Transverse colon (tissue), 4 donors: ENCODE measurements around the gene TEDC1.

Experiments used
- CTCF ChIP-seq, 5 experiments: fragments of 200-600 bp in 3 of 5; fragments of 450-650 bp in 2 of 5; sonication (generic) in 3 of 5; IDR thresholded peaks; 1 replicate in 2 of 5; 2 replicates in 3 of 5; pipeline ENCODE4 v1.5.1; 2016 to 2017; ENCODE audit warnings: antibody characterized with exemption in 5 of 5, inconsistent platforms in 3 of 5, mild to moderate bottlenecking in 2 of 5, moderate library complexity in 1 of 5
- EP300 ChIP-seq: sonication (generic); formaldehyde crosslinking; IDR thresholded peaks from one replicate; pipeline ENCODE4 v1.6.1; 2017; ENCODE audit warnings: antibody characterized with exemption, low read depth
- POLR2A ChIP-seq: fragments of 450-650 bp; IDR thresholded peaks from one replicate; pipeline ENCODE4 v1.6.1; 2016; ENCODE audit warnings: antibody characterized with exemption, mild to moderate bottlenecking, moderate library complexity
- POLR2AphosphoS5 ChIP-seq, 3 donors: sonication (generic); formaldehyde crosslinking; IDR thresholded peaks; one replicate each; pipeline ENCODE4 v1.6.1; 2016; ENCODE audit warnings: antibody characterized with exemption in 3 of 3

DNA sequence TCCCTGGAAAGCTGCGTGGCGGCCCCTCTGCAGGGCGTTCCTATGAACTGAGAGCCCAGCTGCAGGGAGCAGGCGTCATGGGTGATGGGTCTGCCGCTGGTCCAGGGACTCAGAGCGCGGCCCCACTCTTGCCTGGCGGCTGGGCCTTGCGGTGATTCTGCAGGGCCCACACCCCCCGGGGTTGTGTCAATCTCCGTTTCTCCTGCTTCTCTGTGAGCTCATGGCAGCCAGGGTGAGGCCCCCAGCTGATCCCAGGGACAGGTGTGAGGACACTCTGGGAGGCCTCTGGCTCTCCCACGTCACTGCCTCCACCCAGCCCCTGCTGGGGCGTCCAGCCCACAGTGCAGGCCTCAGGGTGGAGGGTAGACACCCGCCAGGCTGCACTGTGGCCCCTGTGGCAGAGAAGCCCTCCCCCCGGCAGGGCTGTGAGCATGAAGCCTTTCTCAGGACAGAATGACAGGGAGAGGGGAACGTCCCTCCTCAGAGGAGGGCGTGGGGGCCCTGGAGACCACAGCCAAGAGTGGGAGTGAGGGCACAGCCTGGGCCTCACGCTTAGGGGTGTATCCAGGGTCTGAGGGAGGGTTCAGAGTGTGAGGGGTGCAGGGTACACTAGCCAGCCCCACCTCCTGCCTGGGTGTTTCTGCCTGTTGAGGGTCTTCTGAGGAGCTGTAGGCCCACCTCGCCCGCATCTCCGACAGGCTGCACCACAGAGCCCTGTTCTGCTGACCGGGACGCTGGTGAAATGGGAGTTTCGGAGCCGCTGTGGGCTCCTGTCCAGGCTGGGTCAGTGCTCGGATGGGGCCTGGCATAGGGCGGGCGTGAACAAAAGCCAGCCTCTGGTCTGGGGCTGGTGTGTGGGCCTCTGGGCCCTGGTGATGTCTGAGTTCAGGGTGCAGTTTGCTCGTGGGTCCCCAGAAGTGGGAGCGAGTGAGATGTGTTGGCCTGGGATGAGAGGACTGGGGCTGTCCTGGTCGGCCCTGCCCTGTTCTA is 43.1 kb upstream of the TEDC1 start:
- TF ChIP-seq CTCF (IDR thresholded peaks at IDR 0.05) (no peak), POLR2A (no peak), EP300 (no peak), POLR2AphosphoS5 (IDR thresholded peaks at IDR 0.05) (no peak)
